GM19438 (cell line): ENCODE measurements around the gene TMEM125.

Source experiments
- ATAC-seq: cut with Tn5 transposase; IDR thresholded peaks from one replicate; pipeline ENCODE4 v1.9.1; 2021; ENCODE audit warnings: low read depth; ENCODE audit not compliant: unreplicated experiment

TMEM125 gene

GRCh38 chr1:43272576-43273571 is 3.1 kb downstream of the TMEM125 start:
- no peak for ATAC-seq

GRCh38 chr1:43273708-43274107 is 3.9 kb downstream of the TMEM125 start:
- ATAC-seq: no peak

- ATAC-seq: no peak
Measured at GRCh38 chr1:43274125-43274803, 4.5 kb downstream of the TMEM125 start.

GRCh38 chr1:43274804-43275180 is 5.0 kb downstream of the TMEM125 start:
- ATAC-seq: no peak

GRCh38 chr1:43275826-43276620 is 6.2 kb downstream of the TMEM125 start:
- ATAC-seq: no peak

GRCh38 chr1:43276673-43277072 is 6.9 kb downstream of the TMEM125 start:
- ATAC-seq: no peak

- ATAC-seq: no peak
Measured at GRCh38 chr1:43277116-43277876, 7.5 kb downstream of the TMEM125 start.

- no peak for ATAC-seq
Measured at GRCh38 chr1:43279161-43279560, 9.4 kb downstream of the TMEM125 start.

GRCh38 chr1:43279666-43280065 is 9.9 kb downstream of the TMEM125 start:
- no peak for ATAC-seq

GRCh38 chr1:43280692-43281091 is 10.9 kb downstream of the TMEM125 start:
- ATAC-seq: no peak

- ATAC-seq: no peak
Measured at GRCh38 chr1:43282220-43283195, 12.7 kb downstream of the TMEM125 start.

- no peak for ATAC-seq
Measured at GRCh38 chr1:43284065-43284464, 14.3 kb downstream of the TMEM125 start.

- no peak for ATAC-seq
Measured at GRCh38 chr1:43284546-43285110, 14.8 kb downstream of the TMEM125 start.

- ATAC-seq: no peak
Measured at GRCh38 chr1:43285269-43285990, 15.6 kb downstream of the TMEM125 start, which contains the start of gene C1orf210. C1orf210 (minus strand) TSS chr1:43285581; CDS start chr1:43283270, 2,311 bp downstream.

- no peak for ATAC-seq
Measured at GRCh38 chr1:43286115-43286514, 16.3 kb downstream of the TMEM125 start.

GRCh38 chr1:43286533-43286932 is 16.8 kb downstream of the TMEM125 start:
- no peak for ATAC-seq

- no peak for ATAC-seq
Measured at GRCh38 chr1:43288058-43288784, 18.4 kb downstream of the TMEM125 start.
